Thoracic aorta (tissue), 2 donors: ENCODE results near the gene SCUBE1. TPM values are rescaled to one million over a fixed set of nuclear protein-coding genes. Genes with fewer than 3 reads are reported as not detected.

ENCODE experiments used
- ATAC-seq: fragments of 150-250 bp; one replicate; pipeline ENCODE4 v1.8.0; 2017; ENCODE audit warnings: low read depth; ENCODE audit not compliant: insufficient number of reproducible peaks, low FRiP score
- DNase-seq: peaks from one replicate; pipeline ENCODE4 v3.0.0-alpha.2; 2020; ENCODE audit warnings: low spot score
- H3K27ac ChIP-seq, 2 donors: fragments of 200-600 bp; sonication (generic); 1 replicate in 1 of 2; 2 replicates in 1 of 2; pipeline ENCODE4 v1.5.1; 2016; ENCODE audit warnings: mild to moderate bottlenecking in 2 of 2, moderate library complexity in 2 of 2
- H3K27me3 ChIP-seq: fragments of 200-600 bp; sonication (generic); replicated peaks from 2 replicates; pipeline ENCODE4 v1.6.0; 2016; ENCODE audit warnings: mild to moderate bottlenecking; ENCODE audit not compliant: insufficient read depth
- H3K36me3 ChIP-seq: fragments of 200-600 bp; sonication (generic); one replicate; pipeline ENCODE4 v1.5.1; 2016
- H3K4me1 ChIP-seq, 2 donors: fragments of 200-600 bp; sonication (generic); 1 replicate in 1 of 2; 2 replicates in 1 of 2; pipeline versions ENCODE4 v1.5.1 to v1.6.0; 2016; ENCODE audit warnings: low read depth in 2 of 2, mild to moderate bottlenecking in 1 of 2; ENCODE audit not compliant: control insufficient read depth in 1 of 2
- H3K4me3 ChIP-seq: fragments of 200-600 bp; sonication (generic); 2 replicates; pipeline ENCODE4 v1.5.1; 2016; ENCODE audit warnings: mild to moderate bottlenecking
- H3K9me3 ChIP-seq: fragments of 200-600 bp; sonication (generic); 2 replicates; pipeline ENCODE4 v1.5.1; 2016
- total RNA-seq, 2 donors: library from RNA; depleted of rRNA; stranded (reverse); fragments of >200 nt; gene quantifications; one replicate each; pipeline versions ENCODE4 v1.1.0 to v1.2.3, GENCODE V29; 2016
- TF ChIP-seq, protein P1 (sequence below): fragments of 200-600 bp; sonication (generic); IDR thresholded peaks from one replicate; pipeline ENCODE4 v1.5.1; 2019; ENCODE audit warnings: antibody characterized with exemption

The SCUBE1 gene
- total RNA-seq, 2 donors from 2014 or later, result 6.0 to 25.0 TPM

GRCh38 chr22:43171019-43171491 lies 172.1 kb downstream of the SCUBE1 start:
- DNase-seq (no peak), ATAC-seq (no peak)
- Histone ChIP-seq H3K9me3 (no peaks in the 10 kb centered on the region), H3K27ac (no peak overlapping the region), H3K4me1 (no peaks in the 10 kb centered on the region), H3K4me3 (no peak overlapping the region), H3K27me3 (no peaks in the 10 kb centered on the region), H3K36me3 (peaks cover 46% of the 10 kb centered on the region)
- TF ChIP-seq, protein P1, sequence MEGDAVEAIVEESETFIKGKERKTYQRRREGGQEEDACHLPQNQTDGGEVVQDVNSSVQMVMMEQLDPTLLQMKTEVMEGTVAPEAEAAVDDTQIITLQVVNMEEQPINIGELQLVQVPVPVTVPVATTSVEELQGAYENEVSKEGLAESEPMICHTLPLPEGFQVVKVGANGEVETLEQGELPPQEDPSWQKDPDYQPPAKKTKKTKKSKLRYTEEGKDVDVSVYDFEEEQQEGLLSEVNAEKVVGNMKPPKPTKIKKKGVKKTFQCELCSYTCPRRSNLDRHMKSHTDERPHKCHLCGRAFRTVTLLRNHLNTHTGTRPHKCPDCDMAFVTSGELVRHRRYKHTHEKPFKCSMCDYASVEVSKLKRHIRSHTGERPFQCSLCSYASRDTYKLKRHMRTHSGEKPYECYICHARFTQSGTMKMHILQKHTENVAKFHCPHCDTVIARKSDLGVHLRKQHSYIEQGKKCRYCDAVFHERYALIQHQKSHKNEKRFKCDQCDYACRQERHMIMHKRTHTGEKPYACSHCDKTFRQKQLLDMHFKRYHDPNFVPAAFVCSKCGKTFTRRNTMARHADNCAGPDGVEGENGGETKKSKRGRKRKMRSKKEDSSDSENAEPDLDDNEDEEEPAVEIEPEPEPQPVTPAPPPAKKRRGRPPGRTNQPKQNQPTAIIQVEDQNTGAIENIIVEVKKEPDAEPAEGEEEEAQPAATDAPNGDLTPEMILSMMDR, result no peak

GRCh38 chr22:43170131-43170480 lies 173.1 kb downstream of the SCUBE1 start:
- DNase-seq, result no peak
- H3K36me3 ChIP-seq, result peaks cover 38% of the 10 kb centered on the region
- no peak for ATAC-seq

GRCh38 chr22:43169310-43170130 lies 173.7 kb downstream of the SCUBE1 start:
- peaks cover 33% of the 10 kb centered on the region for H3K36me3 ChIP-seq
- no peak for ATAC-seq

More at GRCh38 chr22:43170131-43170480, 173.1 kb downstream of the SCUBE1 start:
- no peaks in the 10 kb centered on the region for H3K9me3 ChIP-seq
- TF ChIP-seq, protein P1, result no peak
- H3K4me1 ChIP-seq, result no peaks in the 10 kb centered on the region
- no peak overlapping the region for H3K4me3 ChIP-seq
- no peak overlapping the region for H3K27ac ChIP-seq
- no peaks in the 10 kb centered on the region for H3K27me3 ChIP-seq

GRCh38 chr22:43168471-43169309 lies 174.5 kb downstream of the SCUBE1 start:
- Histone ChIP-seq H3K36me3 (peaks cover 24% of the 10 kb centered on the region), H3K9me3 (no peaks in the 10 kb centered on the region), H3K27me3 (no peaks in the 10 kb centered on the region), H3K4me3 (no peak overlapping the region), H3K27ac (peak overlapping the region; percentile 7 to 21), H3K4me1 (no peaks in the 10 kb centered on the region)
- TF ChIP-seq, protein P1, result no peak
- DNase-seq, result no peak
- ATAC-seq, result no peak

More at GRCh38 chr22:43169310-43170130, 173.7 kb downstream of the SCUBE1 start:
- H3K27ac ChIP-seq, result no peak overlapping the region
- H3K9me3 ChIP-seq, result no peaks in the 10 kb centered on the region
- TF ChIP-seq, protein P1, result no peak
- H3K27me3 ChIP-seq, result no peaks in the 10 kb centered on the region
- DNase-seq, result no peak
- no peaks in the 10 kb centered on the region for H3K4me1 ChIP-seq
- H3K4me3 ChIP-seq, result no peak overlapping the region

DNA sequence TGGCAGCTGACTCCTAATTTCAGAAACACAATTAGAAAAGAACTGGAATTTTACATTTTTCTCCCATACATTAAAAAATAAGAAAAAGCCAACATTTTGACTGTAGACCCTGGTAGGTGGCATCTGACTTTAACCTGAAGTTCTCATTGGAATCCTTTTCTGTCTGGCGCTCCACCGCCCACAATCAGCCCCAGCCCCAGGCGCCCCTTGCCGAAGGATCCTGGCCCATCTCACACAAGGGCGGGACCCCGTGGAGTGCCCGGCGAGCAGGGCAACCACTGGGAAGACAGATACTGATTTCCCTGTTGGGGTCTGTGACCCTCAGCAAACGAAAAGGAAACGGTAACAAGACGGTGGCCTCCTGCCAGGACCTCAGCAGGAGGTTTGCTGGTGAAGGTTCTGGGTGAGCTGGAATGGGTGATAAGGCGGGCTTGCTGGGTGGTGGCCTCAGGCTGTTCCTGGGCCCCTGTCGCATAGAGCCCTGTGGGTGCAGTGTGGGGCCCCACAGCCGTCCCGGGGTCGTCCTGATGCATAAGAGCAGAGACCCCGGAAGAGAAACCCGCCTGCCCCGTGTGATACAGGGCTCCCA lies 176.1 kb downstream of the SCUBE1 start:
- Histone ChIP-seq H3K4me1 (no peaks in the 10 kb centered on the region), H3K36me3 (peaks cover 30% of the 10 kb centered on the region)

More for the DNA sequence above, 176.1 kb downstream of the SCUBE1 start:
- DNase-seq (no peak), ATAC-seq (no peak)
- Histone ChIP-seq H3K4me3 (no peak overlapping the region), H3K27ac (no peak overlapping the region), H3K9me3 (no peaks in the 10 kb centered on the region), H3K27me3 (no peaks in the 10 kb centered on the region)
- TF ChIP-seq, protein P1, result no peak
